GM12878 (cell line): ENCODE data around the gene SIGLEC14.

Source experiments
- CREB1 ChIP-seq: IDR thresholded peaks from 2 replicates; pipeline ENCODE4 v1.6.1; 2012; ENCODE audit warnings: low read depth, mild to moderate bottlenecking, inconsistent platforms
- CTCF ChIP-seq, 3 experiments: IDR thresholded peaks in 2 of 3; conservative IDR thresholded peaks in 1 of 3; 2 replicates each; pipeline ENCODE4 v1.5.1; 2011; ENCODE audit warnings: low read depth in 3 of 3, low read length in 3 of 3, mild to moderate bottlenecking in 3 of 3, control low read depth in 2 of 3, moderate library complexity in 2 of 3, inconsistent platforms in 1 of 3, mixed read lengths in 1 of 3; ENCODE audit not compliant: control insufficient read depth in 2 of 3, insufficient read depth in 1 of 3; ENCODE audit errors: extremely low read depth in 1 of 3
- E2F8 ChIP-seq: fragments of 450-650 bp; IDR thresholded peaks from 2 replicates; pipeline ENCODE4 v1.6.1; 2018; ENCODE audit warnings: mild to moderate bottlenecking, low read depth, moderate library complexity; ENCODE audit not compliant: partially characterized antibody
- EP300 ChIP-seq, 2 experiments: fragments of 150-350 bp in 1 of 2; IDR thresholded peaks; 2 replicates each; pipeline ENCODE4 v1.6.1; 2011 to 2012; ENCODE audit warnings: low read depth in 2 of 2, low read length in 2 of 2, borderline replicate concordance in 1 of 2, improper control_type of control experiment in 1 of 2, inconsistent platforms in 1 of 2; ENCODE audit not compliant: control insufficient read depth in 1 of 2
- GABPA ChIP-seq: IDR thresholded peaks from 2 replicates; pipeline ENCODE4 v1.6.1; 2014; ENCODE audit warnings: antibody characterized with exemption, low read depth, mild to moderate bottlenecking, inconsistent platforms
- JUNB ChIP-seq: IDR thresholded peaks from 2 replicates; pipeline ENCODE4 v1.6.1; 2016; ENCODE audit warnings: antibody characterized with exemption, mild to moderate bottlenecking
- MEF2B ChIP-seq: fragments of 450-650 bp; IDR thresholded peaks from 2 replicates; pipeline ENCODE4 v1.6.1; 2018; ENCODE audit warnings: mild to moderate bottlenecking, moderate library complexity; ENCODE audit not compliant: partially characterized antibody, poor library complexity, severe bottlenecking
- POLR2A ChIP-seq: IDR thresholded peaks from 2 replicates; pipeline ENCODE4 v1.6.1; 2011; ENCODE audit warnings: low read depth, mild to moderate bottlenecking, low read length
- POLR2AphosphoS5 ChIP-seq: IDR thresholded peaks from 2 replicates; pipeline ENCODE4 v1.6.1; 2011; ENCODE audit warnings: mild to moderate bottlenecking, low read length, inconsistent platforms
- USF1 ChIP-seq: IDR thresholded peaks from 2 replicates; pipeline ENCODE4 v1.6.1; 2011; ENCODE audit warnings: borderline replicate concordance, low read depth, mild to moderate bottlenecking, moderate library complexity, mixed read lengths, low read length; ENCODE audit not compliant: insufficient read depth; ENCODE audit errors: extremely low read length

GRCh38 chr19:51664997-51665396 lies 18.4 kb upstream of the SIGLEC14 start:
- TF ChIP-seq POLR2AphosphoS5 (no peak), EP300 (IDR thresholded peaks at IDR 0.05; ENCODE audit: borderline replicate concordance in 1 of 2, control insufficient read depth in 1 of 2, low read depth in 2 of 2, low read length in 2 of 2) (no peak), CTCF (IDR thresholded peaks at IDR 0.05 in 2 of 3, conservative IDR thresholded peaks at IDR 0.05 in 1 of 3; ENCODE audit: control insufficient read depth in 2 of 3, extremely low read depth in 1 of 3, insufficient read depth in 1 of 3, low read depth in 3 of 3, low read length in 3 of 3) (peak in 1 of 3 experiments; percentile 21; a peak in 1 of 6 replicates), USF1 (no peak), CREB1 (no peak), POLR2A (no peak), MEF2B (no peak), JUNB (no peak), E2F8 (no peak), GABPA (no peak)
